GM19397 (cell line): ENCODE results near the gene CENPP.

Experiments used
- ATAC-seq: cut with Tn5 transposase; IDR thresholded peaks from one replicate; pipeline ENCODE4 v1.9.1; 2021; ENCODE audit warnings: mild to moderate bottlenecking, moderate library complexity; ENCODE audit not compliant: unreplicated experiment

CENPP gene

DNA sequence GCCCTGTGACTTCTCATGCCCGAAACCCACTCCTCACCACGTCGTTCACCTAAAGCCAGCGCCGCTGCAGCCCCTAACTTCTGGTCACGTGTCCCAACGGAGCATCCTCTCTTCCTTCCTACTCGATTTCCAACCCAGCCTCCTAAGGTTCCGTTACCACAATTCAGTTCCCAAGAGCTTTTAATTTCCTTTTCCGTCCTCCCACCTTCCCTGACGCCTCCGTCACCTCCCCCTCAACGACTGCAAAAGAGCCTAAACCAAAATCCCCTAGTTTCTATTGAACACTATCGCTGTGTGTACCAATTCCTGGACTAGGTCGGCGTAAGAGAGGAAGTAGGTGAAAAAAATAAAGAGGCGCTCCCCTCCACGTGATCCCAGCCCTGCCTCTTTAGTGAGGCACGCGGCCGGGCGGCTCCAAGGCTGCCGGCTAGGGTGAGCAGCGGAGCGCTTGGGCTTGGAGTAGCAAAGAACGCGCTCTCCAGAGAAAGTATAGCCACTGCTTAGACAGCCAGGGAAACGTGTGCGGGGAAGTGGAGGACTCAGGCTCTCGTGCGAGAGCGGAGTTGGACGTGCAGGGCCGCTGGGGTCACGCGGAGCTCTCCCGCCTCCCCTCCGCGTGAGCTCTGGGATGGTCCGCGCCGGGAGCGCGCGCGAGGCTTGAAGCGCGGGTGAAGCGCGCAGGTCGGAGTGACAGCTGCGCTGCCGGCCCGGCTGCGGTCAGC is at the start of gene CENPP, which contains the start of gene NOL8:
TSS of gene CENPP (plus strand) at position 685 of the 722 bp plus-strand sequence.
TSS of gene NOL8 (minus strand) at position 82 of the 722 bp plus-strand sequence. CDS start 1,189 bp downstream, outside the sequence.
- ATAC-seq: peak; percentile 90

DNA sequence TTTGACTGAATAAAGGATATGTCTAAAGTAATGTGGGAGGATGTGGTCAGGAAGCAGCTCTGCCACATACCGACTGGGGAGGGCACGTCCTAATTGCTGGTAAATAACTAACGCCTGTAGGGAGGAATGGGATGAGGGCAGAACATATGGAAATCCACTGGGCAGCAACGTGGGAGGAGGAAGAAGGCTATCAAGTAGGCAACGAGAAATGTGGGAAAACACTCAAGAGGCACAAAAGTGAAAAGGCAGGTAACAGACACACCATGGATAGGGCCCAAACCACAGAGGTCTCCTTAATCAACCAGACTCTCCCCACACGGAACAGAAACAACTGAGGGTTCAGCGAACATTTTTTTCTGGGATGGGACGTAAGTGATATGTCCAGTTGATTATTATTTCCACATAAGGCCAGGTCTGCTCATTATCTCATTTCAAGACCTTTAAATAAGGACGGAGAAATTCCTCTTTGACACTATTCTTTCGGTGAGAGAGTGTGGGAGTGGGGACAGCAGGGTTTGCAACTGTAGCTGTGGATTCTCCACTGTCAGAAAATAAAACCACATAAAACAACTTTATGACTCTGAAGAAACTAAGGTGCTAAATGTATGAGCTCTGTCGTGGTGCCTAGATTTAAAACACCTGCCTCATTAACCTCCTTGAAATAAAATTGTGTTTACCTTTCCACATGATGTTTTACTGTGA is 49.3 kb upstream of the CENPP start:
- no peak for ATAC-seq

- ATAC-seq: no peak
Observed at GRCh38 chr9:92278110-92278509, 47.6 kb upstream of the CENPP start.

DNA sequence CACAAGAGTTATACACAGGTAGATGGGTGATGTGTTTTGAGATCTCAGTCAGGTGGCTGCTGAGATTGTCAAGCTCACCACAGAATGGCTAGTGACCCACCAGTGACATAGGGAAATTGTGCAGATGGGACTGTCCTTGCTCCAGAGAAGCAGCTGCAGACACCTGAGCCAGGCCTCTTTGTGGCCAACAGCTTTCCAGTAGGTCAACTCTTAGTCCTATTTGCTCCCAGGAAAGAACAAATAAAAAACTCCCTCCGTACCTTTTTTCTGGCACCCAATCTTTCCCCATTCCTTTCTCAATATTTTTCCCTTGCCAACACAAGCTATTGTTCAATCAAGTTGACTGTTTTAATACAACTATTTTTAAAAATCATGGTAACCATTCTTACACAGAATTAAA is 46.5 kb upstream of the CENPP start:
- ATAC-seq: no peak

DNA sequence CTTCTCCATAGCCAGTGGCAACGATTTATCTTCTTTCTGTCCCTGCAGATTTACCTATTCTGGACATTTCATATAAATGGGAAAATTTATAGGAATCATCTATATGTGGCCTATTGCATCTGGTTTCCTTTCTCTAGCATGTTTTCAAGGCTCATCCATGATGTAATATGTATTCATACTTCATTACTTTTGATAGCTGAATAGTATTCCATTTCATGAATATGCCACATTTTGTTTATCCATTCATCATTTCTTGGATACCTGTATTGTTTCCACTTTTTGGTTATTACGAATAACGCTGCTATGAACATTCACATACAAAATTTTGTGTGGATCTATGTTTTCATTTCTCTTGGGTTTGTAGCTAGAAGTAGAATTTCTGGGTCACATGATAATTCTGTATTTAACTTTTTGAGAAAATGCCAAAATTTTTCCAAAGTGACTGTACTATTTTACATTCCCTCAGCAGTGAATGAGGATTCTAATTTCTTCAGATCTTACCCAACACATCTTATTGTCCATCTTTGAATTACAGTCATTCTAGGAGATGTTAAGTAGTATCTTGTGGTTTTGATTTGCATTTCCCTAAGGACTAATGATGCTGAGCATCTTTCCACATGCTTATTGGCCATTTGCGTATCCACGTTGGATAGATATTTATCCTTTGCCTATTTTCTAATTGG is 35.9 kb upstream of the CENPP start:
- no peak for ATAC-seq

GRCh38 chr9:92290785-92291429 is 34.8 kb upstream of the CENPP start:
- no peak for ATAC-seq

DNA sequence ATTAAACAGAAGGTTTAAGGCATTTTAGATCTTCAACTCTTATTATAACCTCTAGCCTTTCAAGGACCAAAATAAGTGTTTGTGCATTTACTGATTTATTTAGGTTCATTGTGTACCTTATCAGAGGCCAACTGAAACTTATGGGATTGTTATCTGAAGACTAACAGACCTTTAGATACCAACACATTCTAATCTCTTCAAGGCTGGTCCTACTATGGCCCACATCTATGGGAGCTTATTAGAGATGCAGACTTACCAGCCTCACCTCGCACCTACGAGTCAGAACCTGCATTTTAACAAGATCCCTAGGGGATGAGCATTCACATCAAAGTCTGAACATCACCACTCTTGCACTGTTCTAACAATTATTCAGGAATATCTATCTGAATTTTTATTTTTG is 34.2 kb upstream of the CENPP start:
- no peak for ATAC-seq

DNA sequence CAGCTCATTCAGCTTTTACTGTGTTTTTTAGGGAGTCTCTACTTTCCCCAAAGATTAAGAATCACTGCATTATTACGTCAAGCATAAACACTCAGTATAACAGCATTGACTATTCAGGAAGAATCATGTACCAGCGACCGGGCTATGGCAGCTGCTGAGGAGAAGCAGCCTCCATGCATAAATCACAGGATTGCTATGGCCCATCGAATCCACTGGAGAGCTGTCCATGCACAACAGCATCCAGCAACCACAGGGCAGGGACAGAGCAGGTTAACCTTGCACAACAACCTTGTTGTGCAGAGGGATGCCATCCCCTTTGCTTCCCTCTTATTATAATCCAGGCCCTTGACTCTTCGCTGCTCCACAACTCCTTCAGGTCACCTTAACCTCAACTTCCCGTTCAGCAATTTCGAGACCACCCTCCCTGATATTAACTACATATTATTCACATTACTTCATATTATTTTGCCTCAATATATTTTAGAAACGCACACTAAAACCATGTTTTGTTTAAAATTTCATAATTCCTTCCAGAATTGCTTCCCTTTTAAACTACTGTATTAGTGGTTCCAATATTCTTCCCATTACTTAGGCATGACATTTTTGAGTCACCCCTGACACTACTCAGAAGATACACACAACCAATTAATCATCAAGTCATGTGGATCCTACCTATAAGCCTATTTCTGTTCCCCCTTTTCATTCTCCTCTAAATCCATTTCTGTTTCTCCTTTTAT is 33.2 kb upstream of the CENPP start:
- no peak for ATAC-seq

DNA sequence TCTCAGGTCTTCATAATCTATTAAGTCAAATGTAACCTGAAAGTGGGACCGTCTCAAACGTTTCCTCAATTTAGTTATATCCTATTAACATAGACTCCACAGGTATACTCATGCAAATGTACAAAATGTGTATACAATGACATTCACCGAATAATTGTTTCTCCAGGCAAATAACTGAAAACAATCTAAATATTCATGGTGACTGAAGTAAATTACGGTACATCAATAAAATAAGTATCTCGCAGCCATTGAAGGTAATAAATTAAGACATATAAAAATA is 32.7 kb upstream of the CENPP start:
- no peak for ATAC-seq

DNA sequence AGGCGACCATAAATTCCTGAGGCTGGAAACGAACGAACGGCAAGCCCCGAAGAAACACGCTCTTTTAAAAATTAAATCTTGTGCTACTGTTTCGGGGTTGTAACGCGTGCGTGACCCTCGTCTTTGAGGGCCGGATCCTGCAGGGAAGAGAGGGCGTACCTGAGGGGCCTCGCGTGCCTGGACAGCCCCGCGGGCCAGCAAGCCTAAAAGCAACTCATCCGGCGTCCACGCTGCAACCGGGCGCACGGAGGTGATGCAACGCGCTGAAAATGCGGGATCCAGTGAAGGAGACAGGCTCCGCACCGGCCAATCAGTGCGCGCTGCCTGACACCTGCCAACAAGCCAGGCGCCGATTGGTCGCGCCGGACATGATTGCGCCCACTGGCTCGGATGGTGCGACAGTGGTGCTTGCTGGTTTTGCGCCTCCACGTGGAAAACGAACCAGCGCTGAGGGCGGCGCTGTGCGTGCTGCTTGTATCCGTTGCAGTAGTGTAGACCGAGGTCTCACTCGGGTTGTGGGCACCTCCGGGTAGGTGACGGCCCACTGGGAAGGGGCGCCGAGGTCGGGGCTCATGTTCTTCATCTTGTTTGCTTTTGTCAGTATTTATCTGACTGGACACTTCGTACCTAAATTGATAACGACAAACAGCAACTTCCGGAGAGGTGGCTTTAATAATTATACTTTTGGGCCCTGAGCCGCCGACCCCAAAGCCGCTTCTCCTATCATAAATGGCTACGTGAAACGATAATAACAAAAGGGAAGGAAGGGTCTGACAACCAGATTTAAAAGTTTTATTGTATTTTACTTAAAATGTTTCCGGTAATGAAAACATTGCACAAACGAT is 32.1 kb upstream of the CENPP start, which contains the start of gene IARS1:
TSS of gene IARS1 (minus strand) at position 246 of the 845 bp plus-strand sequence. CDS start 4,278 bp downstream, outside the sequence.
- peak; percentile 99 for ATAC-seq

GRCh38 chr9:92294297-92294676 is 31.5 kb upstream of the CENPP start:
- ATAC-seq: no peak

GRCh38 chr9:92295240-92295790 is 30.4 kb upstream of the CENPP start:
- ATAC-seq: no peak

GRCh38 chr9:92295827-92296258 is 29.9 kb upstream of the CENPP start:
- no peak for ATAC-seq

- no peak for ATAC-seq
Observed at GRCh38 chr9:92297611-92298010, 28.1 kb upstream of the CENPP start.

DNA sequence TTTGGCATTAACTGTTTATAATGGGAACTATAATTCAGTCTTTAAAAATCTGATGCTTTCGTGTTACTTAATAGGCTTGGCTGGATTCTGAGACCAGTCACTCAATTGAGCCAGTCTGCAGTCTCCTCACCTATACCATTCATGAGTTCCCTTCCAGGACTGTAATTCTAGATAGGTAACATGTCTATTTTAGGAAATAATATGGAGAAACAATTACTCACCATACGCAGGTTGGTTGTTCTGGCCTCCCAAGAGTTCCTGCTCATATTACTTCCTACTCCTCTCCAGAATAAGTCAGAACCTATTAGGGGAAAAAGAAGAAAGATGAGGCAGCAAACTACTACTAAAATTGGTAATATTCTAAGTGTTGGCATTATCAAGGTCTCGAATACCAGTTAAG is 27.7 kb upstream of the CENPP start:
- ATAC-seq: no peak

DNA sequence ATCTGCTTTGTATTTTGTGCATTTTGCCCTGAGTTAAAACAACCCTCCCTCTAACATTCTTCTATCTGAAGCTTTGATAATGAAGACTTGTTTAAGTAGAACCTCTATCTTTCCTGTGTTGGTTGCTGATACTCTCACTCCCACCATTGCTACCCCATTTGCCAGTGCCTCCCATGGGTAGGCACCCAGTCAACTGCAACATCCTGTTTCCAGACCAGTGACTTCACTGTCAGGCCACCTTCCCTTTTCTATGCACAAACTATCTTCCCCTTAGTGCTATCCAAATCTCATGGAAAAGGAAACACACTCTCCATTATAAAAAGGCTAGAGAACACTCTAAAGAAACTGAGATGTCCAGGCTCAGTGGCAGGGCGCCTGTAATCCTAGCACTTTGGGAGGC is 26.6 kb upstream of the CENPP start:
- no peak for ATAC-seq

DNA sequence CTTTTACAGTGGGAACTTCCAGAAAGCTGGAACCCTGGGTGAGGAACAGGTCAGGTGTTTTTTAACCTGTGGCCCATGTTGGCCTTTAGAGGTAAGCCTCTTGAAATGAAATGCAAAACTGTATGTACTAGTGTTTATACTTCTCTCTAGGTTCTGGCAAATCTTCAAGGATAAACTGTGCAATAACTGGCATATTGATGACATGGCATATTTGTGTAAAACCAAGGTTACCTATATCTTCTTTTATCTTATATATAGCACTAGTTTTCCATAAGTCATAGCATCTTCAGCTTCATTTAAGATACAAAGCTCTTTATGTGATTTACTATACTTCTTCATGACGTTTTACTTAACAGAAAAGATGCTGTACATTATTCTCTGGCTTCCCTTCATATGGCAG is 24.8 kb upstream of the CENPP start:
- ATAC-seq: no peak

DNA sequence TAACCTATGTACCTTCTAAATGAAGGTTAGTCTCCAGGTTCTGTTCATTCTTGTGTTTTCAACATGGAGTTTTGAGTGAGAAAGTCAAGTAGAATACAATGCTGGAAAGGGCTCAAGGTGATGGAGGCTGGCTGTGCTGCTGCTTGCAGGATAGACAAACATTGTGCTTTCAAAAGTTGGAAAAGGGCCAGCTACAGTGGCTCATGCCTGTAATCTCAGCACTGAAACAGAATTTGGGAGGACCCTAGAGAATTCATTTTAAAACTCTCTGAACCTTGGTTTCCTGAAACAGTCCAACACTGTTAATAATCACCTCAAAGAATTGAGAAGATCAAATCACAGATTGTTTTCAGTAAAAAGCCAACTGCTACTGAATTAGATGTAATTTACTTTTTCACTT is 16.9 kb upstream of the CENPP start:
- ATAC-seq: no peak

- no peak for ATAC-seq
Observed at GRCh38 chr9:92310562-92310961, 15.2 kb upstream of the CENPP start.
